D341Med (cell line): ENCODE results near the gene FAM114A2.
A peak's percentile ranks its signal among the peaks of the same experiment; 100 is the strongest.
"Not testable (repeated sequence)": the region's sequence is repeated elsewhere in the genome, so short reads cannot be mapped to it uniquely, and the experiment has no call there.

Experiments used
- DNase-seq: peaks from one replicate; pipeline ENCODE4 v3.0.0; 2012; ENCODE audit warnings: low spot score

FAM114A2 gene

GRCh38 chr5:154038707-154039457 lies at the start of gene FAM114A2, which contains the start of gene MFAP3:
Gene FAM114A2, minus strand, starts transcription at chr5:154038910. Its CDS starts 3,957 bp downstream, at chr5:154034953.
Gene MFAP3, plus strand, starts transcription at chr5:154038967. Its CDS starts 10,756 bp downstream, at chr5:154049723.
- peak; percentile 92 for DNase-seq

DNA sequence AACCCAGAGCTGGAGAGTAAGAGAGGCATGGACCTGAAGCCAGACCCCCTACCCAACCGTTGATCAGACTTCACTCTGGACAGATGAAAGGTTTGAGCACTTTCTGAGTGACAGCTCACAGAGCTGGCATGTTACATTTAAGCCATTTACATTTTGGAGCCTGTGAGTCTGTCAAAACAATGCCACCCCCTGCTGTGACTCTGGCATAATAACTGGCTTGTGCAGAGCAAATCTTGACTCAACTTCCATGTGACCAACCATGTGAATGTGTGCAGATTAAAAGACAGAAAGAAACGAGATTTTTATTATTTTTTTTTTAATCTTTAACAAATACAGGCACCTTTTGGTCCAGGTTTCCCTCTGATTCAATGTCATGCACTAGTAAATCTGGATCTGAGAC lies 48.5 kb upstream of the FAM114A2 start:
- DNase-seq, result no peak

GRCh38 chr5:154086641-154087040 lies 47.9 kb upstream of the FAM114A2 start:
- DNase-seq, result no peak

- DNase-seq, result peak; percentile 44
Observed at GRCh38 chr5:154086146-154086545, 47.4 kb upstream of the FAM114A2 start.

DNA sequence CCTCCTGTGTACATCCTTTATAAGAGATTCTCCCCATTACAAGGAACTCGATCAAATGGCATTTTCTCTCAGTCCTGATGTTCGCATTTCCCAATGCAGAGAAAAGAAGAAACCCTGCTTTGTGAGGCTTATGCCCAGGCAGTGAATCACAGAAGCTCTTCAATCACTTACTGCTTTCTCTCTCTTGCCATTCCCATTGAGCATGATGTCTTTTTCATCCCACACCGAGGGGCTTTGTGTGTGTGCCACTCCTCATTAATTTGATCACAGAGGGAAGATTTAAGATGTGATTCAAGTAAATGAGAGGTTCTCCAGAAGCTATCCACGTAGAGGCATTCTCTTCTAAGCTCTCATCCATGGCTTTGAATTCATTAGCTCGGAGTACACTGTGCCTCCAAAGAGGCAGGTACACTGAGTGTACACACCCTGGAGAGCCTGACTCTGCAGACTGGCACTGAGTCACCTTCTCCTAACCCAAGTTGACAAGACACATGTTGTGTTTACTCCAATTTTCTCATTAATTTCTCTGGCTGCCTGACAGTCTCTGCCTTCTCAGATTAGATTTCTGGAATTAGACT lies 45.4 kb upstream of the FAM114A2 start:
- no peak for DNase-seq

DNA sequence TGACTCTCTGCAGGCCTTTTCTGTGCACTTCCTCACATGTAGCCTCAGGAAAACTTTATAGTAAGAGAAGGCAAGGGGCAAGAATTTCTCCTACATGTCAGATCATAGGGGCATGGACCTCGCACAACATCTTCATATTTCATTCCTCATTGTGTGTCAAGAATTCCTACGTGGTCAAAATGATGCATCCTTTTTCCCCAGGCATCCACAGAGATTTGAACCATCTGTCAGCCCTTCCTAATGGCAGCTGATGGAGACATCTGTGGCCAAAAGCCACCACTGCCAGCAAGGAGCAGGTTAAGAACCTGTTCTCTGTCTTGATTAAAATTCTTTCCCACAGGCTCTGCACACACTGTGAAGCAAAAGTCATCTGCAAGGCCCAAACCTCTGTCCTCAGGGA lies 42.5 kb upstream of the FAM114A2 start:
- no peak for DNase-seq

DNA sequence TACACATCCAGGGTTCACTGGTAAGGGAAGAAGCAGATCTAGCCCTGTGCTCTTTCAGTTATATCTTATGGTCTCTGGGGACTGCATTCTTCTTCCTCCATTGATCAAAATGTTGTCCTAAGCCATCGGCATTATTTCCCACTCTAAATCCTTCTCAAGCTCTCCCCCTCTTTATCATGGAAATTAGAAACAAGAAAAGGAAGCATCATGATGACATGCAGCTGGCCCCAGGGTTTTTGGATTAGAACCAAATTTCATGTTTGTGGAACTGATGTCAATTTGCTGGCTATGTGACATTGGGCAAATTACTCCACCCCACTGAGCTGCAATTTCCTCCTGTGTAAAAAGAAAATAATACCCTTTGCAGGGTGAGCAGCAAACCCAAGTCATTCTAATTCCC lies 39.6 kb upstream of the FAM114A2 start:
- DNase-seq, result no peak

DNA sequence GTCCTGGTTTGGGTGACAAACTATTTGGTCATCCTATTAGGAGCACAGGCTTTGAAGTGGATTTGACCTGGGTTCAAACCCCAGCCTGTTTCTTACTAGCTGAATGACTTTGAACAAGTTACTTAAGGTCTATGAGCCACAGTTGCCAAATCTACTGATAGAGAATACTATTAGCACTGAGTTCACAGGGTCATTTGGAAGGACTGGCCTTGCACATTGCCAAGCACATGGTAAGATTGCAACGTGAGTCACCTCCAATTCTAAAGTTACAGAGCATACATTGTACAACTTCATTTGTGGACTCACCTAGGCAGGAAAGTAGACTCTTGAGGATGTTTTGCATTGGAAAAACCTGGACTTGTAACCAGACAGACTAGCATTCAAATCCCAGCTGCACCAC lies 39.0 kb upstream of the FAM114A2 start:
- DNase-seq, result no peak

- DNase-seq, result no peak
Observed at GRCh38 chr5:154076240-154076922, 37.7 kb upstream of the FAM114A2 start.

GRCh38 chr5:154072414-154073171 lies 33.9 kb upstream of the FAM114A2 start:
- peak; percentile 84 for DNase-seq

DNA sequence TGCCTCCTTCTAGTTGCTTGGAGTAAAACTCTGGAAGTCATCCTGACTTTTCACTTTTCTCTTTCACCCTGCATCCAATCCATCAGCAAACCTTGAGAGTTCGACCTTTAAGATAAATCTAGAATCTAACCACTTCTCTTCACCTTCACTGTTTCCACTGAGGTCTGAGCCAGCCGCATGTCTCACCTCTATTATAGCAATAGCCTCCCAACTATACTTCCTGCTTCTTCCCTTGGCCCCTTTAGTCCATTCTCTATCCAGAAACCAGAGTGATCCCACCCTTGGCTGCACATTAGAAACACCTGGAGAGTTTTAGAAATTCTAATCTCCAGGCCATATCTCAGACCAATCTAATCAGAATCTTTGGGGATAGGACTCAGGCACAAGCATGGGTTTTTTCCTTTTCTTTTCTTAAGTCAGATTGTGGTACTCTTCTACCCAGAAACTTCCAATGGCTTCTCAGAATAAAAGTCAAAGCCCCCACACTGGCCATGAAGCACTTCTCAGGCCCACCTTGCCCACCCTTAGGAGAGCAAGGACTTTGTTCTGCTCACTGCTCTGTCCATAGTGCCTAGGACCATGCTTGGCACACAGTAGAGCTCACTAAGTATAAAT lies 33.2 kb upstream of the FAM114A2 start:
- DNase-seq, result no peak

DNA sequence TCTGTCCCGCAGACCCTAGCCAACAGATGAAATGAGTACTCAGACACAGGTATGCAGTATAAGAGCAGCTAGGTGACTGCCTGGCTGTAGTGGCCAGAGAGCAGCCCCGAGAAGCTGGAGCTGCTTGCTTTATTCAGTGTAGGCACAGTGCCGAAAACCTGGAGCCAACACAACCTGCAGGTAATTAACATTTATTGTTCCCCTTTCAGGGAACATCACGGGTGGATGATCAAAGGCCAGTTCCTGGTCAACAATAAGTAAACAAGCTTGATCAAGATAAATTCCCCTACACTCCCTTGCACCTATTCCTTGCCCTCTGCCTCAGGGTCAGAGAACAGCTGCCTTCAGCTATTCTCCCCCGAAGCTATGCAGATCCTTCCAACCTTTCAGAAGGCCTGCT lies 31.1 kb upstream of the FAM114A2 start:
- not testable (repeated sequence) for DNase-seq

- DNase-seq, result no peak
Observed at GRCh38 chr5:154065971-154066370, 27.3 kb upstream of the FAM114A2 start.

- no peak for DNase-seq
Observed at GRCh38 chr5:154063372-154063771, 24.7 kb upstream of the FAM114A2 start.

DNA sequence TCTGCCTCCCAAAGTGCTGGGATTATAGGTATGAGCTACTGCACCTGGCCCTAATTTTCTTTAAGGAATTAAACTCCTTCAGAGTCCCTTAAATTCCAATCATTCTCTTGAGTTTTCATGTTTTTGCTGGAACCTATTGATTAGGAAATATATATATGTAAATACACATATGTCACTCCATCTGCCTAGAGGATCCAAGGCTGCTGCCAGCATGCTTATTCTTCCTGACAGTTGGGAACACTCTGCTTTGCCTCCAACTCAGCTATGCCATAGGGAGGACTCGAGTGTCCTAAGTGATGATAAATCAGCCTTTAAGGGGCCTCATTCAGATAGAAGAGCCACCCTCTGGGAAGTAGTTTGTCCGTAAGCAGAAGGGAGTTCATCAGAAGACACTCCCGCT lies 21.9 kb upstream of the FAM114A2 start:
- DNase-seq, result no peak

DNA sequence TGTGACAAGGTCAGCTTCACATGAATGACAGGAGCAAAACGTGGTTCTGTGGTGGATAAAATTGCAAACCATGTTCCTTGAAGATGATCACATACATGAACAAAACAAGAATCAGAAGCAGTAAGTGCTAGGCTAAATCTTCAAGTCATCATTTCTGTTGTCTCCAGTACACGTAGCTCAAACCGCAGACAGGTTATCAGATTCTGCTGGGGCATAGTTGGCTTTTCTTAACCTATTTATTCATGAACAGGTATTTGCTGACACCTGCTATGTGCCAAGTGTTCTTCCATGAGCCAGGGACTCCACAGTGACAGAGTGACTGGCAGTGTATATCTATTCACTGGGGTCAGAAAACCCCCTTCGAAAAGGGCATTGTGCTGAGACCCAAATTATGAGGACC lies 20.9 kb upstream of the FAM114A2 start:
- no peak for DNase-seq

- DNase-seq, result no peak
Observed at GRCh38 chr5:154059039-154059430, 20.3 kb upstream of the FAM114A2 start.

- DNase-seq, result peak; percentile 60
Observed at GRCh38 chr5:154058055-154059038, 19.6 kb upstream of the FAM114A2 start.

DNA sequence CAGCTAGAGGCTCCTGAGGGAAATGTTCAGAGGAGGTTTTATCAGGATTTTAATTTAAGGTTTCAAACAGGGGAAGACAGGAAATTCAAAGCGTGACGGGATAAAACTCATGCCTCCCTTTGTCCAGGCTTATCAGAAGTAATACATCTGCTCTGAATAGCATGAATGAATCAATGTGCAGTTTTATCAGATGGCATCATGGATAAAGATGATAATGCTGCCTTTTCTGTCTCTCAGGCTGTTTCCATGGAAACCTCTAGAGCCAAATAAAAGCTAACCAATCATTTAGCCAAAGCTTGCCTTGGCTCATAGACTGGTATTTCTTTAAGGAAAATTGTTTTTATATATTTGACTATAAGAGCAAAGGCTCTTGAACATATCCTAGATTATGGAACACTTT lies 16.5 kb upstream of the FAM114A2 start:
- no peak for DNase-seq

DNA sequence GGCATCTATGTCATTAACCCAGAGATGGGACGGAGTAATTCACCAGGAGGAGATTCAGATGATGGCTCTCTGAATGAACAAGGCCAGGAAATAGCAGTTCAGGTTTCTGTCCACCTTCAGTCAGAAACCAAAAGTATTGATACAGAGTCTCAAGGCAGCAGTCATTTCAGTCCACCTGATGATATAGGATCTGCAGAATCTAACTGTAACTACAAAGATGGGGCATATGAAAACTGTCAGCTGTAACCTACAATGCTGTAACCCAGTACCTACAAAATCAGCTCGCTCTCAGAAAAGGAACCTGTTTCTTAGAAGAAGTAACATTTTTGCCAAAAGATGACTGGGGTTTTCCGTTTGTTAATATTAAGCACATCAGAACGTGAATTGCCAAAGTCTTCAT lies 14.8 kb upstream of the FAM114A2 start:
- no peak for DNase-seq

DNA sequence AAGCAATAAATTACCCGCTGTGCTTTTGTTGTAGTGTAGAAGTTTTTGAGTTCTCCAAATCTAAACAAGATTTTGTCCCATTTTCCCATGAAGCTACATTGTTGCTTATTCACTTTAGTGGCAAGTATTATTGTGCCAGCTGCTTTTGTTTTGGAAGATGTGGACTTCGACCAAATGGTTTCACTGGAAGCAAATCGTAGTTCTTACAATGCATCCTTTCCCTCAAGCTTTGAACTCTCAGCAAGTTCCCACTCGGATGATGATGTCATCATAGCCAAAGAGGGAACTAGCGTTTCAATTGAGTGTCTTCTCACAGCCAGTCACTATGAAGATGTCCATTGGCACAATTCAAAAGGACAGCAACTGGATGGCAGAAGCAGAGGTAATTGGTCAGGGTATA lies 10.9 kb upstream of the FAM114A2 start:
- DNase-seq, result no peak
